ENCODE data around the gene TRIM37. TPM values are rescaled to one million over a fixed set of nuclear protein-coding genes. Genes with fewer than 3 reads are reported as not detected.

Gene TRIM37
- total and polyA plus RNA-seq, 11 donors: 5.8 to 26.2 (median 19.1) TPM

- Histone ChIP-seq H3K4me1 (peaks cover 0 to 12% (median 0%) of the 10 kb centered on the region in 12 donors), H3K9me3 (no peaks in the 10 kb centered on the region), H3K27ac (no peak overlapping the region), H3K36me3 (peaks cover 0 to 75% (median 49%) of the 10 kb centered on the region in 9 donors), H3K27me3 (no peaks in the 10 kb centered on the region), H3K4me3 (no peak overlapping the region)
- TF ChIP-seq CTCF (IDR thresholded peaks at IDR 0.05): no peak
- TF ChIP-seq POLR2A (IDR thresholded peaks at IDR 0.05): no peak
- intact Hi-C loops (cut with DNase I): no loop called here
- DNase-seq (no peak), ATAC-seq (no peak)
- WGBS, 4 donors: 60 to 77% (median 63%) methylated on average over 2 of the region's 2 CpGs
These were observed 96.7 kb downstream of the TRIM37 start for GRCh38 chr17:59010026-59010425.

- no peak for TF ChIP-seq POLR2A (IDR thresholded peaks at IDR 0.05)
- TF ChIP-seq CTCF (IDR thresholded peaks at IDR 0.05): no peak
- Histone ChIP-seq H3K27me3 (no peaks in the 10 kb centered on the region), H3K4me1 (peaks cover 0 to 16% (median 5%) of the 10 kb centered on the region in 12 donors), H3K9me3 (no peaks in the 10 kb centered on the region), H3K4me3 (no peak overlapping the region), H3K36me3 (peaks cover 0 to 62% (median 38%) of the 10 kb centered on the region in 9 donors), H3K27ac (no peak overlapping the region)
- ATAC-seq (no peak), DNase-seq (no peak)
- intact Hi-C loops (cut with DNase I): loop anchor here in 8 of 10 donors (5.0 kb wide), 4 partner anchors 296 to 486 kb away; no protein-coding TSS in a partner anchor
- WGBS, 4 donors: 93 to 99% (median 94%) methylated on average over 2 of the region's 2 CpGs
These were observed 97.9 kb downstream of the TRIM37 start for GRCh38 chr17:59008737-59009136.

GRCh38 chr17:59007995-59008394 lies 98.7 kb downstream of the TRIM37 start:
- DNase-seq: no peak
- intact Hi-C loops (cut with DNase I): loop anchor here in 8 of 10 donors (2.0 to 5.0 kb wide), 5 partner anchors 296 to 486 kb away; no protein-coding TSS in a partner anchor
- peak overlapping the region in 2 of 12 donors; percentile 1 to 32 for H3K27ac ChIP-seq
- no peaks in the 10 kb centered on the region for H3K27me3 ChIP-seq
- peaks cover 0 to 56% (median 34%) of the 10 kb centered on the region in 9 donors for H3K36me3 ChIP-seq
- peak in 2 of 4 donors; percentile 33 to 42 for ATAC-seq
- no peaks in the 10 kb centered on the region for H3K9me3 ChIP-seq
- H3K4me1 ChIP-seq: peaks cover 0 to 16% (median 5%) of the 10 kb centered on the region in 12 donors
- TF ChIP-seq POLR2A (IDR thresholded peaks at IDR 0.05) (no peak), CTCF (IDR thresholded peaks at IDR 0.05) (no peak)
- H3K4me3 ChIP-seq: no peak overlapping the region
- WGBS, 4 donors: 38 to 48% (median 44%) methylated on average over 2 of the region's 2 CpGs

GRCh38 chr17:59004338-59005111 lies 102.2 kb downstream of the TRIM37 start:
- H3K4me1 ChIP-seq: peaks cover 0 to 31% (median 5%) of the 10 kb centered on the region in 12 donors
- TF ChIP-seq POLR2A (IDR thresholded peaks at IDR 0.05) (no peak), CTCF (IDR thresholded peaks at IDR 0.05) (peak; percentile 90 to 98 (median 96))
- peaks cover 0 to 45% (median 15%) of the 10 kb centered on the region in 9 donors for H3K36me3 ChIP-seq
- H3K4me3 ChIP-seq: no peak overlapping the region
- H3K27ac ChIP-seq: peak overlapping the region in 1 of 12 donors; percentile 6
- DNase-seq (peak in 4 of 5 donors; percentile 39 to 48 (median 46)), ATAC-seq (peak in 3 of 4 donors; percentile 70 to 76 (median 72))
- WGBS, 4 donors: 19 to 25% (median 23%) methylated on average over 4 of the region's 4 CpGs
- H3K27me3 ChIP-seq: no peaks in the 10 kb centered on the region
- no peaks in the 10 kb centered on the region for H3K9me3 ChIP-seq
- intact Hi-C loops (cut with DNase I): loop anchor here (1.0 to 5.0 kb wide), 8 partner anchors 292 to 486 kb away; no protein-coding TSS in a partner anchor
